Fibroblast of pulmonary artery (primary cell): ENCODE data around the gene PPIA.
A peak's percentile ranks its signal among the peaks of the same experiment; 100 is the strongest.

ENCODE experiments used
- DNase-seq: peaks from one replicate; pipeline ENCODE4 v3.0.0-alpha.2; 2010; ENCODE audit warnings: low read depth
- H3K4me3 ChIP-seq: replicated peaks from 2 replicates; pipeline ENCODE4 v1.5.1; 2011; ENCODE audit warnings: low read depth, mild to moderate bottlenecking, control low read depth, low read length, moderate library complexity
- CTCF ChIP-seq: IDR thresholded peaks from 2 replicates; pipeline ENCODE4 v1.5.1; 2011; ENCODE audit warnings: mild to moderate bottlenecking, control low read depth, low read length, inconsistent platforms; ENCODE audit errors: missing control alignments

The PPIA gene

GRCh38 chr7:44808914-44809393 lies 12.5 kb downstream of the PPIA start:
- no peak for TF ChIP-seq CTCF
- H3K4me3 ChIP-seq, result no peak overlapping the region

DNA sequence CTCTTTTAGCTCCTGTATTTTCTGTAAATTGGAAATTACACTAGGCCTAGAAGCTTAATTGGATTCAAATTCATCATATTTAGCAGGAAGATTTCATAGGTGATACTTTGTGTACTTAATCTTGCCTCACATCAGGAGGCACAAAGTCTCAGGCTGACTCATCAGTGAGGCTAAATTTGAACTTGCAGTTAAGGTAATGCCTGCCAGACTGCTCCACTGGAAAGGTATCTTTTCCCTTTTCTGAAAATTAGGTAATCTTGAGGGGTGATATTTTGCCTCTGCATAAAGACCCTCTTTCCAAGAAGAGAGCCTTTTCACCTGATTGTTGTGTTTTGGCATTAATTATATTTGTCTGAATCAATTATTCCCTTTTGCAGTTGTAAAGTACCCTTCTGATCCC lies 14.6 kb downstream of the PPIA start:
- no peak overlapping the region for H3K4me3 ChIP-seq
- no peak for DNase-seq
- TF ChIP-seq CTCF, result no peak

More at GRCh38 chr7:44808914-44809393, 12.5 kb downstream of the PPIA start:
- DNase-seq, result no peak

GRCh38 chr7:44811571-44811970 lies 15.1 kb downstream of the PPIA start:
- no peak overlapping the region for H3K4me3 ChIP-seq
- no peak for DNase-seq
- TF ChIP-seq CTCF, result no peak

GRCh38 chr7:44814919-44815318 lies 18.4 kb downstream of the PPIA start:
- no peak for TF ChIP-seq CTCF
- no peak overlapping the region for H3K4me3 ChIP-seq
- no peak for DNase-seq

- no peak overlapping the region for H3K4me3 ChIP-seq
- no peak for TF ChIP-seq CTCF
- DNase-seq, result no peak
Observed at GRCh38 chr7:44819292-44819691, 22.8 kb downstream of the PPIA start.

GRCh38 chr7:44823255-44823781 lies 26.8 kb downstream of the PPIA start:
- DNase-seq, result no peak
- no peak overlapping the region for H3K4me3 ChIP-seq
- no peak for TF ChIP-seq CTCF

GRCh38 chr7:44824894-44825526 lies 28.5 kb downstream of the PPIA start:
- no peak for TF ChIP-seq CTCF
- peak; percentile 10 for DNase-seq
- no peak overlapping the region for H3K4me3 ChIP-seq
